GM12875 (cell line): Measurements from ENCODE around the gene WWOX.
"Not testable (repeated sequence)": the region's sequence is repeated elsewhere in the genome, so short reads cannot be mapped to it uniquely, and the experiment has no call there.

Source experiments
- H3K4me3 ChIP-seq: one replicate; pipeline ENCODE4 v1.5.1; 2011; ENCODE audit warnings: low read depth, low read length, control low read depth
- TF ChIP-seq, protein P1 (sequence below): IDR thresholded peaks from 2 replicates; pipeline ENCODE4 v1.5.1; 2011; ENCODE audit warnings: low read depth, mild to moderate bottlenecking, control low read depth, inconsistent platforms, low read length, moderate library complexity, borderline replicate concordance; ENCODE audit not compliant: insufficient read depth

Gene WWOX

DNA sequence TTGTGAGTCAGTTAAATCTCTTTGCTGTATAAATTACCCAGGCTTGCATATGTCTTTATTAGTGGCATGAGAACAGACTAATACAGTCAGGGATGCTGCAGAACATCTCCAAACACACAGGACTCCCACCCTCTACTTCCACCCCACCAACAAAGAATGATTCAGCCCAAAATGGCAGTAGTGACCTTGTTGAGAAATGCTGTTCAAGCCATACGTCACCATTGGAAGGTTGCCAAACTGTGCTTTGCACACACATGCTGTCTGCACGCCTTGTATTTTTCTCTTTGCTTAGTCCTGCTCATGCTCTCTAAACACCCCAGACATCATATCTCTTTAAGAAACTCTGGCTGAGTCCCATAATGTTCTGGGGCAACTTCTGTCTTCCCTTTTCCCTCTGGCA lies 589.6 kb downstream of the WWOX start:
- H3K4me3 ChIP-seq: no peak overlapping the region
- TF ChIP-seq, protein P1, sequence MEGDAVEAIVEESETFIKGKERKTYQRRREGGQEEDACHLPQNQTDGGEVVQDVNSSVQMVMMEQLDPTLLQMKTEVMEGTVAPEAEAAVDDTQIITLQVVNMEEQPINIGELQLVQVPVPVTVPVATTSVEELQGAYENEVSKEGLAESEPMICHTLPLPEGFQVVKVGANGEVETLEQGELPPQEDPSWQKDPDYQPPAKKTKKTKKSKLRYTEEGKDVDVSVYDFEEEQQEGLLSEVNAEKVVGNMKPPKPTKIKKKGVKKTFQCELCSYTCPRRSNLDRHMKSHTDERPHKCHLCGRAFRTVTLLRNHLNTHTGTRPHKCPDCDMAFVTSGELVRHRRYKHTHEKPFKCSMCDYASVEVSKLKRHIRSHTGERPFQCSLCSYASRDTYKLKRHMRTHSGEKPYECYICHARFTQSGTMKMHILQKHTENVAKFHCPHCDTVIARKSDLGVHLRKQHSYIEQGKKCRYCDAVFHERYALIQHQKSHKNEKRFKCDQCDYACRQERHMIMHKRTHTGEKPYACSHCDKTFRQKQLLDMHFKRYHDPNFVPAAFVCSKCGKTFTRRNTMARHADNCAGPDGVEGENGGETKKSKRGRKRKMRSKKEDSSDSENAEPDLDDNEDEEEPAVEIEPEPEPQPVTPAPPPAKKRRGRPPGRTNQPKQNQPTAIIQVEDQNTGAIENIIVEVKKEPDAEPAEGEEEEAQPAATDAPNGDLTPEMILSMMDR: no peak

DNA sequence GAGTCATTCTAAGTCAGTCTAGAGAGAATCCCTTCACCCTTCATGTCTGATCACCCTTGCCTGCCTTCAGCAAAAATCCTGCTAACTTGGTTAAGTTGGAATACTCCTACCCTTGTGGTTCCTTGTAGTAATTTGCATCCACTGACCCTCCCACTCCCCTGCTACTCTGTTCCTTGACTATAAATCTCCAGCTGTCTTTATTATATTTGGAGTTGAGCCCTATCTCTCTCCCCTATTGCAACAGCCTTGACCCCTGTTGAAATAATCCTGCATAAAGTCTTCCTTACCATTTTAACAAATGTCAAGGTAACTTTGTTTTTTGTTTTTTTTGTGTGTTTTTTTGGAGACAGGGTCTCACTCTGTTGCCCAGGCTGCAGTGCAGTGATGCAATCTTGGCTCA lies 590.1 kb downstream of the WWOX start:
- TF ChIP-seq, protein P1: no peak
- no peak overlapping the region for H3K4me3 ChIP-seq

DNA sequence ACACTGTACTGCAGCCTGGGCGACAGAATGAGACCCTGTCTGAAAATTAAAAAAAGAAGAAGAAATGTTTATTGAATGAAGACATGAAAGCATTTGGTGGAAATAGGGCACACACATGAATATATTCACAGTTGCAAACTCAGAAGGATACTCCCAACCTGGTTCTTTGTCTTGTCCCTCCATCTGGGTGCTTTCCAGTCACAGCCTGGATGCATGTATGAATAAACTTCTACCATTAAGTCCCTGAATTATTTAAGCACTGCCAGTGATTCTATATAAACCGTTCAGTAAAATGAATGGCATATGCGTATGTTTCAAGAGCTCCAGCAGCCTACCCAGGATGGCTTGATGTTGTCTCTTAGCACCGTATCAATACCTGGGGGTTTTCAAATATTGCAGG lies 591.1 kb downstream of the WWOX start:
- TF ChIP-seq, protein P1: no peak
- no peak overlapping the region for H3K4me3 ChIP-seq

DNA sequence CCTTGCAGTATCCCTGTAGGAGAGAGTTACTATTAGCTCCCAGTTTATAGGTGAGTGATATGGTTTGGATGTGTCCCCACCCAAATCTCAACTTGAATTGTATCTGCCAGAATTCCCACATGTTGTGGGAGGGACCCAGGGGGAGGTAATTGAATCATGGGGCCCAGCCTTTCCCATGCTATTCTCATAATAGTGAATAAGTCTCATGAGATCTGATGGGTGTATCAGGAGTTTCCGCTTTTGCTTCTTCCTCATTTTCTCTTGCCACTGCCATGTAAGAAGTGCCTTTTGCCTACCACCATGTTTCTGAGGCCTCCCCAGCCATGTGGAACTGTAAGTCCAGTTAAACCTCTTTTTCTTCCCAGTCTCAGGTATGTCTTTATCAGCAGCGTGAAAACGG lies 592.3 kb downstream of the WWOX start:
- not testable (repeated sequence) for H3K4me3 ChIP-seq

DNA sequence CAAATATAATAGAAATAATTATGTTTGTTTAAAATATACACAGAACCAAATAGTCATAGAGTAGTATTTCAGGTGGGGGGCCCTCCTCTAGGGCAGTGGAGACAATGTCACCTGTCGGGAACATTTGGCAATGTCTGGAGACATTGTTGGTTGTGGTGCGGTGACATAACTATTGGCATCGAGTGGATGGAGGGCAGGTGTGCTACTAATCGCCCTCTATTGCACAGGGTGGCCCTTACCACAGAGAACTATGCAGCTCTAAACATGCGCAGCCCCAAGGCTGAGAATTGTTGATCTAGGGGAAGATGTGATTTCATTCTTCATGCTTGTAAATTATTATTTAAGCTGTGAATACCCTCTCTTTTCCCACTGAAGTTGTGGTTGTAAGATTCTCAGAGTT lies 594.0 kb downstream of the WWOX start:
- no peak overlapping the region for H3K4me3 ChIP-seq
- TF ChIP-seq, protein P1: no peak

DNA sequence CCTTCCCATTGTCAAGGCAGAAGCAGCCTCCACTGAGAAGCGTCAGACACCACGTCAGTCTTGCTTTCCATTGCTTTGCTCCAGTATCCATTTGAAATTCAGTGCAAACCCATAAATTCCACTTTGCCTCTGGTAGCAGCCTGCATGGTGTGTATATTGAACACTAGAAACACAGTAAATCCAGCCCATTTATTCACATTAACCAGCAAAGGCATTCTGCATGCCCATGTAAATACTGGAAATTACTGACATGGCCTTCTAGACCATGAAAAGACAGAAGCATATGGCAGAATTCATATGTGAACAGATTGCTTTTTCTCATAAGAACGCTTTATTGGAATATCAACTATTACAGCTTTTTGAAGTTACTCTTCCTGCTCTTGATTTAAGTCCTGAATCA lies 595.0 kb downstream of the WWOX start:
- no peak overlapping the region for H3K4me3 ChIP-seq
- TF ChIP-seq, protein P1: no peak

DNA sequence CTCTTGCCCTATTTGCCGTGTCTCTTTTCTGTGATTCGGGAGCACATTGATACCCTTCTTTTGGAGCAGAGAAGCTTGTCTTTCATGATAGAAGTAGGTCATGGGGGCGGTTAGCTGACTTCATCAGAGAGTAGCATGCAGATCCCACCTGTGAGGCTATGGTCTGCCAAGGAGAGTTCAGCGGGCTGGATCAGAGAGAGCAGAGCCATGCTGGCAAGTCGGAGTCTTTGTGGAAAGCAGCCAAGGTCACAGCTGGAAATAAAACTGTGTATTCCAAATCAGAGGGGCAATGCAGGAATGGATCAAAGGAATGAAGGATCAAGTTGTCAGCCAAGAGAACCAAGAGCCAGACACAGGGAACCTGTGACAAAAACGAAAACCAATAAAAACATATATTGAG lies 595.9 kb downstream of the WWOX start:
- H3K4me3 ChIP-seq: no peak overlapping the region
- TF ChIP-seq, protein P1: no peak

DNA sequence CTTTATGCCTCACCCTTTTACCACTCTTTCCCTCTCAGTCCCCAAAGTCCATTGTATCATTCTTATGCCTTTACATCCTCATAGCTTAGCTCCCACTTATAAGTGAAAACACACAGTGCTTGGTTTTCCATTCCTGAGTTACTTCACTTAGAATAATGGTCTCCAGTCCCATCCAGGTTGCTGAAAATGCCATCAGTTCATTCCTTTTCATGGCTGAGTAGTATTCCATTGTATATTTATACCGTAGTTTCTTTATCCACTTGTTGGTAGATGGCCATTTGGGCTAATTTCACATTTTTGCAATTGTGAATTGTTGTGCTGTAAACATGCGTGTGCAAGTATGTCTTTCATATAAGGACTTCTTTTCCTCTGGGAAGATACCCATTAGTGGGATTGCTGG lies 597.3 kb downstream of the WWOX start:
- no peak overlapping the region for H3K4me3 ChIP-seq
- TF ChIP-seq, protein P1: no peak
